ENCODE results near the gene DIMT1.

Gene DIMT1

GRCh38 chr5:62347928-62348327, 55.8 kb downstream of the DIMT1 start:
- Histone ChIP-seq H3K36me3 (peaks cover 54 to 92% (median 71%) of the 10 kb centered on the region in 11 experiments), H3K4me3 (no peak overlapping the region), H4K20me1 (peaks cover 9 to 54% (median 41%) of the 10 kb centered on the region in 11 experiments; a peak in 20 of 22 replicates), H3K4me2 (no peak overlapping the region), H3K9me3 (replicated peaks in 1 of 11) (no peaks in the 10 kb centered on the region), H3K9ac (no peak overlapping the region), H3K27ac (no peak overlapping the region), H3K27me3 (no peaks in the 10 kb centered on the region), H3K4me1 (peaks cover 0 to 3% (median 0%) of the 10 kb centered on the region in 10 experiments; a peak in 2 of 20 replicates)
- TF ChIP-seq Cebpa-rat (IDR thresholded peaks at IDR 0.05), result no peak

DNA sequence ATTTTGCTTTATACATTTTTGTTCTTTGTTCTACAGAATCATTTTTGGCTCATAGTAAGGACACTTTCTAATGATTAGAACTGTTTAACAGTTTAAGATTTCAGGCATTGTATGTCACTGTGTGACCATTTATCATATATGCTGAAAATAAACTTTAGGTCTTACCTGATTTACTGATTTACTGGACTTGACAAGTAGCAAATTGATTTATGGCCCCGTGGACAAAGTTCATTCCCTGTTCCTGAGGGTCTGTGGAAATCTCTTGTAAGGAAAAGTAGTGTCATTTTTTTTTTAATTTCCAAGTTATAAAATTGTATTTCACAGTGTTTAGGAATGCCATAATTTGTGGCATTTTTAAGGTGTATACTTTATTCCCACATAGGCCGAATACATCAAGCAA, 57.0 kb downstream of the DIMT1 start:
- no peak overlapping the region for H3K4me2 ChIP-seq
- H3K27ac ChIP-seq, result no peak overlapping the region
- H3K36me3 ChIP-seq, result peaks cover 44 to 80% (median 61%) of the 10 kb centered on the region in 11 experiments
- no peak for TF ChIP-seq Cebpa-rat (IDR thresholded peaks at IDR 0.05)
- H3K9ac ChIP-seq, result no peak overlapping the region
- H3K27me3 ChIP-seq, result no peaks in the 10 kb centered on the region
- H3K4me1 ChIP-seq, result peaks cover 0 to 8% (median 4%) of the 10 kb centered on the region in 10 experiments; a peak in 9 of 20 replicates
- peaks cover 9 to 65% (median 50%) of the 10 kb centered on the region in 11 experiments; a peak in 20 of 22 replicates for H4K20me1 ChIP-seq
- no peaks in the 10 kb centered on the region for H3K9me3 ChIP-seq (replicated peaks in 1 of 11)
- H3K4me3 ChIP-seq, result no peak overlapping the region

GRCh38 chr5:62343428-62343827, 60.3 kb downstream of the DIMT1 start:
- no peaks in the 10 kb centered on the region for H3K27me3 ChIP-seq

DNA sequence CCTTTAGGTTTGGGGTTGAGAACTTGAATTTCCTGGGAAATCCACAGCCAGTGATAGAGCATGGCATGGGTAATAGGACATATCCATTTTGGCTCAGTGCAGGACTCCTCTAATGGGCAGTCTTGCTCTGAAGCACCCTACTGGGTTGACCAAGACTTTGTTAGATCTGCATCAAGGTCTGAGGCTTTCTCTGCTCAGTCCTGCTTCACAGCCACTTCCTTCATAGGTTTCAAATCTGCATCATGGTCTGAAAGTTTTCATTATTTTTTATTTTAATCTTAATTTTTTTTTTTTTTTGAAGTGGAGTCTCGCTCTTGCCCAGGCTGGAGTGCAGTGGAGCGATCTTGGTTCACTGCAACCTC, 61.2 kb downstream of the DIMT1 start:
- Histone ChIP-seq H3K9me3 (replicated peaks in 1 of 11) (no peaks in the 10 kb centered on the region), H3K27ac (no peak overlapping the region), H3K36me3 (peaks cover 5 to 45% (median 23%) of the 10 kb centered on the region in 11 experiments; a peak in 19 of 22 replicates), H3K4me2 (no peak overlapping the region), H3K4me3 (no peak overlapping the region), H3K4me1 (peaks cover 6 to 17% (median 12%) of the 10 kb centered on the region in 10 experiments; a peak in 13 of 20 replicates), H3K27me3 (no peaks in the 10 kb centered on the region), H3K9ac (no peak overlapping the region), H4K20me1 (peaks cover 14 to 94% (median 73%) of the 10 kb centered on the region in 11 experiments; a peak in 20 of 22 replicates)
- no peak for TF ChIP-seq Cebpa-rat (IDR thresholded peaks at IDR 0.05)

More at GRCh38 chr5:62343428-62343827, 60.3 kb downstream of the DIMT1 start:
- H3K36me3 ChIP-seq, result peaks cover 14 to 54% (median 33%) of the 10 kb centered on the region in 11 experiments; a peak in 21 of 22 replicates
- no peak for TF ChIP-seq Cebpa-rat (IDR thresholded peaks at IDR 0.05)
- peaks cover 14 to 95% (median 76%) of the 10 kb centered on the region in 11 experiments; a peak in 20 of 22 replicates for H4K20me1 ChIP-seq
- no peak overlapping the region for H3K27ac ChIP-seq
- peaks cover 6 to 17% (median 12%) of the 10 kb centered on the region in 10 experiments; a peak in 13 of 20 replicates for H3K4me1 ChIP-seq
- no peaks in the 10 kb centered on the region for H3K9me3 ChIP-seq (replicated peaks in 1 of 11)
- no peak overlapping the region for H3K9ac ChIP-seq
- no peak overlapping the region for H3K4me2 ChIP-seq
- H3K4me3 ChIP-seq, result no peak overlapping the region

DNA sequence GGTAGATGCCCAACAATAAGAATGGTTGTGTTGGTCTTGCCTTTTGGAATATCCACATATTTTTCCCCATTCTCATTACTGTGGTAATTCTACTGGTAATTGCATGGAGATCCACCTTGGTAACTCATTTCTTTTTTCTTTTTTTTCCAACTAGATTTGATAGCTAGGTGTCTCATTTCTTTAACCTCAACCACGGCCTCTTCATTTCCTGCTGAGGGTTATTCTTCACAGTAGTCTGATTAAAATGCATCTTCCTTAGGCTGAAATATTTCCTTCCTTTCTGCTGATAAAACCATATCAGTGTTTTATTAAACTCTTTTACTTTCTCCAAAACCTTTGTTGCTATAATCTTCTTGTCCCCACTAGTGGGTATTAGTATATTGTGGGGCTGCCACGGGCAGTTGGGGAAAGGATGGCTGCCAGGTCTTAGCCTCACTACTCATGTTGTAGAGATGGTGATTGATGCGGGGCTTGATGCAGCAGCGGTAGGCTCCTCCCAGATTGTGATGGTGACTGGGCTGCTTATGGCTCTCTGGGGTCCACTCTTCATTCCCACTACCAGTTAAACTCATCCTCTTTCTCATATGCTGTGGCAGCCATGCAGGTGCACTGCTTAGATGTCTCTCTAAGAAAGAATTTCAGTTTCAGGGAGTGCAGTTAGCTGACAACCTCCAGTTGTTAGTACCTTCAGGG, 61.8 kb downstream of the DIMT1 start:
- no peaks in the 10 kb centered on the region for H3K9me3 ChIP-seq (replicated peaks in 1 of 11)
- no peak for TF ChIP-seq Cebpa-rat (IDR thresholded peaks at IDR 0.05)
- H3K27ac ChIP-seq, result no peak overlapping the region
- peaks cover 4 to 40% (median 22%) of the 10 kb centered on the region in 11 experiments; a peak in 17 of 22 replicates for H3K36me3 ChIP-seq
- H3K4me2 ChIP-seq, result peak overlapping the region in 8 of 11 experiments; percentile 5 to 33 (median 18); a peak in 8 of 22 replicates
- peaks cover 14 to 94% (median 76%) of the 10 kb centered on the region in 11 experiments; a peak in 20 of 22 replicates for H4K20me1 ChIP-seq
- H3K4me3 ChIP-seq, result no peak overlapping the region
- H3K9ac ChIP-seq, result no peak overlapping the region
- H3K4me1 ChIP-seq, result peaks cover 6 to 17% (median 12%) of the 10 kb centered on the region in 10 experiments; a peak in 13 of 20 replicates
- H3K27me3 ChIP-seq, result no peaks in the 10 kb centered on the region

GRCh38 chr5:62340979-62341378, 62.7 kb downstream of the DIMT1 start:
- Histone ChIP-seq H4K20me1 (peaks cover 14 to 92% (median 73%) of the 10 kb centered on the region in 11 experiments; a peak in 20 of 22 replicates), H3K4me1 (peaks cover 6 to 14% (median 12%) of the 10 kb centered on the region in 10 experiments; a peak in 13 of 20 replicates), H3K27me3 (no peaks in the 10 kb centered on the region), H3K36me3 (peaks cover 4 to 32% (median 17%) of the 10 kb centered on the region in 11 experiments; a peak in 17 of 22 replicates), H3K4me2 (peak overlapping the region in 5 of 11 experiments; percentile 5 to 27 (median 18); a peak in 6 of 22 replicates), H3K27ac (no peak overlapping the region), H3K9me3 (replicated peaks in 1 of 11) (no peaks in the 10 kb centered on the region), H3K4me3 (no peak overlapping the region), H3K9ac (no peak overlapping the region)
- no peak for TF ChIP-seq Cebpa-rat (IDR thresholded peaks at IDR 0.05)

DNA sequence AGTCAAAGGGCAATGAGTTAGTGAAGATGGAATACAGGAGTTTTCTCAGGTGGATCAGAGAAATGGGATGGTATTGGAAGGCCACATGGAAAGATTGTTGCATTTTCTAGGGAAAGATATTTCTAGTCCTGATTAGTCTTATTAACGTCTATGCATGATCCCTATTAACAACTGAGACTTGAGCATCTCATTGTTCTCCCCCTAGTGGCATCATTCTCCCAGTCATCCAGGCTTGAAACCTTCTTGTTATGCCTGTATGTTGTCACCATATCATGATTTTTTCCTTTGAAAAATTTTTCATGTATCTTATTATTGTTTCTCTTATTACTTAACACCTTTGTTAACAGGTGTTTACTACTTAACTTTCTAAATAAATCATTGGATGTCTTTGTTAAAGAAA, 63.3 kb downstream of the DIMT1 start:
- H3K4me2 ChIP-seq, result no peak overlapping the region
- H3K27me3 ChIP-seq, result no peaks in the 10 kb centered on the region
- no peak for TF ChIP-seq Cebpa-rat (IDR thresholded peaks at IDR 0.05)
- peaks cover 6 to 14% (median 12%) of the 10 kb centered on the region in 10 experiments; a peak in 13 of 20 replicates for H3K4me1 ChIP-seq
- peaks cover 15 to 92% (median 74%) of the 10 kb centered on the region in 11 experiments; a peak in 20 of 22 replicates for H4K20me1 ChIP-seq
- H3K36me3 ChIP-seq, result peaks cover 4 to 34% (median 17%) of the 10 kb centered on the region in 11 experiments; a peak in 21 of 22 replicates
- H3K4me3 ChIP-seq, result no peak overlapping the region
- no peak overlapping the region for H3K27ac ChIP-seq
- H3K9ac ChIP-seq, result no peak overlapping the region
- H3K9me3 ChIP-seq (replicated peaks in 1 of 11), result no peaks in the 10 kb centered on the region
